Measurements from ENCODE around the gene TTR. TPM values are rescaled to one million over a fixed set of nuclear protein-coding genes. Genes with fewer than 3 reads are reported as not detected.
A peak's percentile ranks its signal among the peaks of the same experiment; 100 is the strongest.

Gene TTR
- total RNA-seq, 4 donors from 2014 or later, result 2.5 TPM; not detected in 3

DNA sequence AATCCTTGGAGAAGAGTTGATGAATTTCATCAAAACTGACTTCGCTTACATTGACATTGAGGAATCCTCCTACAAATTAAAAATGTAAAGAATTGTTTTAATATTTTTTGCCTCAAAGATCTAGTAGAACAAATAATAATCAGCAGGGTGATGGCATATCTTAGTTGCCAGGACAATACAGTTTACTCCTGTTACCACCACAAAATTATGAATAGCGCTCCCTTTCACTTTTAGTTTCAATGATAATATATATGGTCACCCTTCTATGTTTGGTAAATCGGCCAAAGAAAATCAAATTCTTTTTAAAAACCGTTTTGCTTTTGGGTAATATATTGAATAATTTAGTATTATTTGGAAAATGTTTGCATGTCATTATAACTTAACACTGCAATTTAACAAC is 53.7 kb downstream of the TTR start:
- H3K27me3 ChIP-seq, result no peaks in the 10 kb centered on the region
- no peak overlapping the region for H3K4me3 ChIP-seq
- DNase-seq, result no peak
- no peaks in the 10 kb centered on the region for H3K36me3 ChIP-seq
- no peak overlapping the region for H3K27ac ChIP-seq
- no peaks in the 10 kb centered on the region for H3K9me3 ChIP-seq
- H3K4me1 ChIP-seq, result peaks cover 0 to 9% (median 0%) of the 10 kb centered on the region in 4 donors
- no peak for TF ChIP-seq POLR2A (IDR thresholded peaks at IDR 0.05)
- TF ChIP-seq, protein P1, sequence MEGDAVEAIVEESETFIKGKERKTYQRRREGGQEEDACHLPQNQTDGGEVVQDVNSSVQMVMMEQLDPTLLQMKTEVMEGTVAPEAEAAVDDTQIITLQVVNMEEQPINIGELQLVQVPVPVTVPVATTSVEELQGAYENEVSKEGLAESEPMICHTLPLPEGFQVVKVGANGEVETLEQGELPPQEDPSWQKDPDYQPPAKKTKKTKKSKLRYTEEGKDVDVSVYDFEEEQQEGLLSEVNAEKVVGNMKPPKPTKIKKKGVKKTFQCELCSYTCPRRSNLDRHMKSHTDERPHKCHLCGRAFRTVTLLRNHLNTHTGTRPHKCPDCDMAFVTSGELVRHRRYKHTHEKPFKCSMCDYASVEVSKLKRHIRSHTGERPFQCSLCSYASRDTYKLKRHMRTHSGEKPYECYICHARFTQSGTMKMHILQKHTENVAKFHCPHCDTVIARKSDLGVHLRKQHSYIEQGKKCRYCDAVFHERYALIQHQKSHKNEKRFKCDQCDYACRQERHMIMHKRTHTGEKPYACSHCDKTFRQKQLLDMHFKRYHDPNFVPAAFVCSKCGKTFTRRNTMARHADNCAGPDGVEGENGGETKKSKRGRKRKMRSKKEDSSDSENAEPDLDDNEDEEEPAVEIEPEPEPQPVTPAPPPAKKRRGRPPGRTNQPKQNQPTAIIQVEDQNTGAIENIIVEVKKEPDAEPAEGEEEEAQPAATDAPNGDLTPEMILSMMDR (IDR thresholded peaks at IDR 0.05), result no peak

DNA sequence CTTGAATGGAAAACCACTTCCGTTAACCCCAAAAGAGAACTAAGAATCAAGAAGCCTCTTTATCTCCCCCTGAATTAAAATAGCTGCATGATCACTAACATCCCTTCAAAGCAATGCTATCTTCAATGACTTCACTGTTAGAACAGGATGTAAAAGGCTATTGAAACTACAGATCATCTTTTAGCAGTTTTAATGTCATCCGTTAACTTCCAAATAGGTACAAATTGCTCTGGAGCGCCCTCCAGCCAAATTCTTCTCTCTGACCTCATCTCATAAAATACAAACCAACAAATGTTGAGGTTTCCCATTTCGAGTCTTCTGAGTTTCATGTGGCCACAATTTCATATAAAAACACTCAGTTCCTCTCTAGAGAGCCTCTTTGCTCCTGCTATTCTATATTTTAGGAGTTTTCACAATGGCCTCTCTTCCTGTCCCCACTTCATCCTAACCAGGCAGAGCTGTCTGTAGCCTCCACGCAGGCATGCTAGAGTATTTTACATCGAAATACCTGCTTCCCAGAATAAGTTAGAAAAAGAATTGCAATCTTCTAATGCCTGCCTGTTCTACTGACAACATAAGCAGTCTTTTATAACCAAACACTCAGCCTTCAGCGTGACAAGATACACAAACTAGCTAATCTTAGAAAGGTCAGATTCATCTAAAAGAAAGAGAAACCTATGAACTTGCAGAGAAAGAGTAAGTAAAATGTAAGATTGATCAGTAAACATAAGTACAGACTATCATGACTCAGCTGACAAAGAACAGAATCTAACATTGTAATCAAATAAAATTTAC is 54.9 kb downstream of the TTR start:
- Histone ChIP-seq H3K27me3 (no peaks in the 10 kb centered on the region), H3K36me3 (no peaks in the 10 kb centered on the region), H3K9me3 (no peaks in the 10 kb centered on the region), H3K27ac (peak overlapping the region in 1 of 4 donors; percentile 75), H3K4me3 (no peak overlapping the region), H3K4me1 (peaks cover 0 to 9% (median 0%) of the 10 kb centered on the region in 4 donors)
- no peak for DNase-seq
- no peak for TF ChIP-seq POLR2A (IDR thresholded peaks at IDR 0.05)
- TF ChIP-seq, protein P1 (IDR thresholded peaks at IDR 0.05), result no peak

DNA sequence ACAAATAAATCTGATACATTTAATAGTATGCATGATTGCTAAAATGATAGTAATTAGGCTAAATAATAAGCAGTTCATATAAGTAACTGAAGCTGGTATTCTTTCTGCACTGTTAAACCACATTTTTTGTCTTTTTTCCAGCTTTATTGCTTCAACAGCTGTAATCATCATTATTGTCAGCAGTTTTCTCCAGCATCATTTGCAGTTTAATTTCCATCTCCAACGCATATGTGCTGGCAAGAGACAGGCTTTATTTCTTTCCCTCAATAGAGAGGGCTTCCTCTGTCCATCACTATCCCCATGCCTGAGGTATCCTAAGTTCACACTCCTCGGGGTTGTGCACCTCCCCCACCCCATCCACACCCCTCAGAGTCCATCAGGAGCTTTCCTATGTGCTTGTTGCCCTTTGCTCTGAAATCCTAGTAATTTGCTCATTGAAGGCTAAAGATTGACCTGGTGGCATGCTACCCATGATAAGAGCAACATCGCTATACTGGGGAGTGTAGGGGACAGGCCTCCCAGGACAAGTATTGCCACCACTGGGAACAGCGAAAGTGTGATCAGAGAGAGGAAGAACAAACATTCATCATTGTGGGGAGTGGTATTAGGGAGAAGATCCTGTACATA is 55.6 kb downstream of the TTR start:
- Histone ChIP-seq H3K36me3 (no peaks in the 10 kb centered on the region), H3K4me3 (no peak overlapping the region), H3K27me3 (no peaks in the 10 kb centered on the region), H3K9me3 (no peaks in the 10 kb centered on the region), H3K27ac (peak overlapping the region in 2 of 4 donors; percentile 55 to 75), H3K4me1 (peaks cover 0 to 9% (median 0%) of the 10 kb centered on the region in 4 donors)
- TF ChIP-seq, protein P1 (IDR thresholded peaks at IDR 0.05), result no peak
- TF ChIP-seq POLR2A (IDR thresholded peaks at IDR 0.05), result peak in 1 of 2 donors; percentile 23
- DNase-seq, result peak in 2 of 3 donors; percentile 59 to 71

Other genes with a start within 250 kb of the TTR start
- gene DSG4, start 215.1 kb upstream of the TTR start, total RNA-seq, result under 1 TPM in 2 of 4 donors, not detected in 2; 0.35 to 0.38 TPM
- gene DSG3, start 144.1 kb upstream of the TTR start, total RNA-seq, result 10 to 100 TPM in 2 of 4 donors, 1 to 10 TPM in 1, not detected in 1; 3.7 to 11.4 (median 11.0) TPM
- 100 to 1,000 TPM in 3 of 4 donors, 10 to 100 TPM in 1; 19.8 to 173 (median 128) TPM for gene DSG2, start 93.7 kb upstream of the TTR start, total RNA-seq
- gene B4GALT6, start 92.7 kb downstream of the TTR start, total RNA-seq, result 10 to 100 TPM in 1 of 4 donors, 1 to 10 TPM in 3; 5.0 to 20.7 (median 6.0) TPM
- not detected for gene SLC25A52, start 169.0 kb downstream of the TTR start, total RNA-seq

Measured in Peyer's patch (tissue), 4 donors.